GM21737 (cell line): Measurements from ENCODE around the gene CTU2.

Experiments used
- ATAC-seq: cut with Tn5 transposase; IDR thresholded peaks from one replicate; pipeline ENCODE4 v1.9.1; 2021; ENCODE audit warnings: mild to moderate bottlenecking, moderate library complexity; ENCODE audit not compliant: unreplicated experiment

Gene CTU2

GRCh38 chr16:88726408-88726749 is 20.1 kb downstream of the CTU2 start:
- ATAC-seq, result no peak

GRCh38 chr16:88726981-88727380 is 20.7 kb downstream of the CTU2 start:
- no peak for ATAC-seq

- ATAC-seq, result no peak
These were observed 21.6 kb downstream of the CTU2 start for GRCh38 chr16:88727871-88728270.

GRCh38 chr16:88730632-88731607 is 24.6 kb downstream of the CTU2 start:
- ATAC-seq, result no peak

- ATAC-seq, result no peak
These were observed 25.4 kb downstream of the CTU2 start for GRCh38 chr16:88731699-88732098.

GRCh38 chr16:88732172-88732960 is 26.1 kb downstream of the CTU2 start:
- ATAC-seq, result no peak

GRCh38 chr16:88732961-88733294 is 26.6 kb downstream of the CTU2 start:
- no peak for ATAC-seq

GRCh38 chr16:88733630-88734360 is 27.5 kb downstream of the CTU2 start:
- ATAC-seq, result no peak

GRCh38 chr16:88734361-88734728 is 28.0 kb downstream of the CTU2 start:
- ATAC-seq, result no peak

GRCh38 chr16:88735121-88735520 is 28.8 kb downstream of the CTU2 start:
- ATAC-seq, result no peak

GRCh38 chr16:88735616-88736015 is 29.3 kb downstream of the CTU2 start:
- no peak for ATAC-seq

- no peak for ATAC-seq
These were observed 29.8 kb downstream of the CTU2 start for GRCh38 chr16:88736088-88736487.

- ATAC-seq, result no peak
These were observed 30.2 kb downstream of the CTU2 start for GRCh38 chr16:88736496-88736895.

- ATAC-seq, result no peak
These were observed 31.2 kb downstream of the CTU2 start for GRCh38 chr16:88737298-88738150.

GRCh38 chr16:88738151-88739084 is 32.1 kb downstream of the CTU2 start:
- no peak for ATAC-seq

- ATAC-seq, result no peak
These were observed 33.1 kb downstream of the CTU2 start for GRCh38 chr16:88739139-88739976.

GRCh38 chr16:88739977-88740726 is 33.8 kb downstream of the CTU2 start:
- no peak for ATAC-seq

GRCh38 chr16:88740727-88741055 is 34.4 kb downstream of the CTU2 start:
- no peak for ATAC-seq
